WTC11 (cell line): ENCODE data around the gene SMIM41.

Experiments used
- TCF7 ChIP-seq: sonication (generic); formaldehyde crosslinking; IDR thresholded peaks from 2 replicates; pipeline ENCODE4 v1.8.0; 2022; ENCODE audit warnings: mild to moderate bottlenecking, low read depth, missing genetic modification reagents, moderate library complexity
- TEAD1 ChIP-seq: sonication (generic); formaldehyde crosslinking; IDR thresholded peaks from 2 replicates; pipeline ENCODE4 v1.8.0; 2022; ENCODE audit warnings: mild to moderate bottlenecking, missing genetic modification reagents
- TF ChIP-seq, protein P1 (sequence below): sonication (generic); formaldehyde crosslinking; IDR thresholded peaks from 2 replicates; pipeline ENCODE4 v1.8.1; 2023; ENCODE audit warnings: mild to moderate bottlenecking, missing genetic modification reagents, moderate library complexity
- TF ChIP-seq, protein P2 (sequence below): sonication (generic); formaldehyde crosslinking; IDR thresholded peaks from 2 replicates; pipeline ENCODE4 v1.8.0; 2022; ENCODE audit warnings: mild to moderate bottlenecking, missing genetic modification reagents
- TF ChIP-seq, protein P3 (sequence below): fragments of 200-600 bp; IDR thresholded peaks from 2 replicates; pipeline ENCODE4 v1.8.0; 2022; ENCODE audit warnings: antibody characterized with exemption

DNA sequence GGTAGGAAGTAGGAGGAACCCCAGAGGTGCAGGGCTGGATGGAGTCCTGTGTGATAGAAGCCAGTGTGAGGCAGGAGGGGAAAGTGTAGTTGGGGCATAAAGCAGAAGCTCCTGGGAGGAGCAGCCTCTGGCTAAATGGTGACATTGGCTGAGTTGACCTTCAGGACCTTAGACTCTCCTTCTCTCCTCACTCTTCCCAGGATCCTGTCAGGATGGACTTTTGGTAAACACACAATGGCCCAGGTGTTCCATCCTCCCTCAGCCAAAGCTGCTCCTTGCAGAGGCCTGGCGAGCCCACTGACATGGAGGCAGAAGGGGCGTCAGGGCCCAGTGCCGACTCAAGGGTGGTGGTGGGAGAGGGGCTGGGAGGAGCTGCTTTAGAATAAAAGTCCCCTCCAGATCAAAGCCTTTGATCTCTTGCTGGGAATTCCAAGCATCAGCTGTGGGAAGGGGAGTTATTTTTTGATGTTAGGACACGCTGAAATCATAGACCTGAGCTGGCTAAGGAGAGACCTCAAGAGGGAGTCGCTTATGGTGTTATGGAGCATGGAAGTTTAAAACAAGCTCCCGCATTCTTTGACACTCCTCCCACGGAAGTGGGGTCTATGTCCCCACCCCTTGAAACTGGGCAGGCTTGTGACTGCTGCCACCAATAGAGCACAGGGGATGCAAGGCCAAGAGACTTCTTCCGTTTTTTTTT lies 44.1 kb downstream of the SMIM41 start:
- TF ChIP-seq, protein P1, sequence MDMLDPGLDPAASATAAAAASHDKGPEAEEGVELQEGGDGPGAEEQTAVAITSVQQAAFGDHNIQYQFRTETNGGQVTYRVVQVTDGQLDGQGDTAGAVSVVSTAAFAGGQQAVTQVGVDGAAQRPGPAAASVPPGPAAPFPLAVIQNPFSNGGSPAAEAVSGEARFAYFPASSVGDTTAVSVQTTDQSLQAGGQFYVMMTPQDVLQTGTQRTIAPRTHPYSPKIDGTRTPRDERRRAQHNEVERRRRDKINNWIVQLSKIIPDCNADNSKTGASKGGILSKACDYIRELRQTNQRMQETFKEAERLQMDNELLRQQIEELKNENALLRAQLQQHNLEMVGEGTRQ (CRISPR knock-in tag): no peak
- TF ChIP-seq TCF7 (CRISPR knock-in tag) (no peak), TEAD1 (no peak)
- TF ChIP-seq, protein P2, sequence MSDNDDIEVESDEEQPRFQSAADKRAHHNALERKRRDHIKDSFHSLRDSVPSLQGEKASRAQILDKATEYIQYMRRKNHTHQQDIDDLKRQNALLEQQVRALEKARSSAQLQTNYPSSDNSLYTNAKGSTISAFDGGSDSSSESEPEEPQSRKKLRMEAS (CRISPR knock-in tag): no peak
- TF ChIP-seq, protein P3, sequence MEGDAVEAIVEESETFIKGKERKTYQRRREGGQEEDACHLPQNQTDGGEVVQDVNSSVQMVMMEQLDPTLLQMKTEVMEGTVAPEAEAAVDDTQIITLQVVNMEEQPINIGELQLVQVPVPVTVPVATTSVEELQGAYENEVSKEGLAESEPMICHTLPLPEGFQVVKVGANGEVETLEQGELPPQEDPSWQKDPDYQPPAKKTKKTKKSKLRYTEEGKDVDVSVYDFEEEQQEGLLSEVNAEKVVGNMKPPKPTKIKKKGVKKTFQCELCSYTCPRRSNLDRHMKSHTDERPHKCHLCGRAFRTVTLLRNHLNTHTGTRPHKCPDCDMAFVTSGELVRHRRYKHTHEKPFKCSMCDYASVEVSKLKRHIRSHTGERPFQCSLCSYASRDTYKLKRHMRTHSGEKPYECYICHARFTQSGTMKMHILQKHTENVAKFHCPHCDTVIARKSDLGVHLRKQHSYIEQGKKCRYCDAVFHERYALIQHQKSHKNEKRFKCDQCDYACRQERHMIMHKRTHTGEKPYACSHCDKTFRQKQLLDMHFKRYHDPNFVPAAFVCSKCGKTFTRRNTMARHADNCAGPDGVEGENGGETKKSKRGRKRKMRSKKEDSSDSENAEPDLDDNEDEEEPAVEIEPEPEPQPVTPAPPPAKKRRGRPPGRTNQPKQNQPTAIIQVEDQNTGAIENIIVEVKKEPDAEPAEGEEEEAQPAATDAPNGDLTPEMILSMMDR: no peak
